Upper lobe of right lung (tissue), 1 donor: Measurements from ENCODE around the gene CCNL2. TPM values are rescaled to one million over a fixed set of nuclear protein-coding genes. Genes with fewer than 3 reads are reported as not detected.
"Not testable (repeated sequence)": the region's sequence is repeated elsewhere in the genome, so short reads cannot be mapped to it uniquely, and the experiment has no call there.

Source experiments
- ATAC-seq: fragments of 200-7000 bp; cut with Tn5 transposase; one replicate; pipeline ENCODE4 v1.9.1; 2020; ENCODE audit warnings: mild to moderate bottlenecking, moderate library complexity
- DNase-seq: peaks from one replicate; pipeline ENCODE4 v3.0.0-alpha.2; 2020
- H3K27ac ChIP-seq: fragments of 200-600 bp; one replicate; pipeline ENCODE4 v1.8.0; 2022
- H3K27me3 ChIP-seq: fragments of 200-600 bp; one replicate; pipeline ENCODE4 v1.8.0; 2022; ENCODE audit warnings: mild to moderate bottlenecking
- H3K36me3 ChIP-seq: fragments of 200-600 bp; one replicate; pipeline ENCODE4 v1.8.0; 2022
- H3K4me1 ChIP-seq: fragments of 200-600 bp; one replicate; pipeline ENCODE4 v1.8.0; 2022
- H3K4me3 ChIP-seq: fragments of 200-600 bp; one replicate; pipeline ENCODE4 v1.8.0; 2022; ENCODE audit warnings: mild to moderate bottlenecking
- H3K9me3 ChIP-seq: fragments of 200-600 bp; one replicate; pipeline ENCODE4 v1.8.0; 2022
- CTCF ChIP-seq: fragments of 200-600 bp; IDR thresholded peaks from one replicate; pipeline ENCODE4 v1.8.0; 2022; ENCODE audit warnings: antibody characterized with exemption
- intact Hi-C: fragments of 100-400 bp; cut with DNase I; formaldehyde crosslinking; loops from one replicate; pipeline ENCODE4 v1.11.0; 2022
- total RNA-seq: library from RNA; stranded (reverse); fragmentation: NEBNext Ultra II Directional; extraction: Animal tissue kit (Norgen Biotek cat#: 25700); gene quantifications from one replicate; pipeline ENCODE4 v1.2.1, GENCODE V29; 2021
- donor health status: DM: no; HTN: yes; CAD: no; lungs with severe emphysema.

The CCNL2 gene
- total RNA-seq, 1 donor from 2014 or later = 165 TPM

- ATAC-seq = no peak
- no peak overlapping the region for H3K4me3 ChIP-seq
- H3K27me3 ChIP-seq = no peaks in the 10 kb centered on the region
- H3K4me1 ChIP-seq = peaks cover 29% of the 10 kb centered on the region
- H3K9me3 ChIP-seq = no peaks in the 10 kb centered on the region
- intact Hi-C loops = no loop called here
- H3K27ac ChIP-seq = no peak overlapping the region
- peaks cover 51% of the 10 kb centered on the region for H3K36me3 ChIP-seq
- no peak for TF ChIP-seq CTCF
- DNase-seq = no peak
Observed at GRCh38 chr1:1403653-1404052, 4.5 kb upstream of the CCNL2 start.

- intact Hi-C loops, H3K27me3 ChIP-seq, H3K9me3 ChIP-seq, H3K27ac ChIP-seq, DNase-seq, ATAC-seq, H3K4me3 ChIP-seq: not testable (repeated sequence)
- peaks cover 53% of the 10 kb centered on the region for H3K36me3 ChIP-seq
- H3K4me1 ChIP-seq = peaks cover 25% of the 10 kb centered on the region
Observed at GRCh38 chr1:1402901-1403392, 3.8 kb upstream of the CCNL2 start.

GRCh38 chr1:1402072-1402900, 3.2 kb upstream of the CCNL2 start:
- H3K27me3 ChIP-seq = no peaks in the 10 kb centered on the region
- ATAC-seq = no peak
- H3K4me3 ChIP-seq = no peak overlapping the region
- intact Hi-C loops = no loop called here
- peaks cover 60% of the 10 kb centered on the region for H3K36me3 ChIP-seq
- TF ChIP-seq CTCF = peak; percentile 42
- no peaks in the 10 kb centered on the region for H3K9me3 ChIP-seq
- no peak for DNase-seq
- no peak overlapping the region for H3K27ac ChIP-seq
- H3K4me1 ChIP-seq = peaks cover 30% of the 10 kb centered on the region

- Histone ChIP-seq H3K27ac (no peak overlapping the region), H3K4me3 (no peak overlapping the region), H3K27me3 (no peaks in the 10 kb centered on the region), H3K36me3 (peaks cover 66% of the 10 kb centered on the region), H3K9me3 (no peaks in the 10 kb centered on the region), H3K4me1 (peaks cover 31% of the 10 kb centered on the region)
- no peak for TF ChIP-seq CTCF
- no peak for ATAC-seq
- intact Hi-C loops = no loop called here
- no peak for DNase-seq
Observed at GRCh38 chr1:1401457-1402010, 2.4 kb upstream of the CCNL2 start.

- no peak for DNase-seq
- Histone ChIP-seq H3K36me3 (peaks cover 68% of the 10 kb centered on the region), H3K27ac (peak overlapping the region; percentile 94), H3K4me3 (peak overlapping the region; percentile 99), H3K4me1 (peaks cover 25% of the 10 kb centered on the region), H3K9me3 (no peaks in the 10 kb centered on the region), H3K27me3 (no peaks in the 10 kb centered on the region)
- no peak for ATAC-seq
- intact Hi-C loops = no loop called here
- TF ChIP-seq CTCF = no peak
Observed at GRCh38 chr1:1400576-1401456, 1.7 kb upstream of the CCNL2 start.
